WTC11 (cell line): ENCODE results near the gene BIRC3. TPM values are rescaled to one million over a fixed set of nuclear protein-coding genes. Genes with fewer than 3 reads are reported as not detected.

Experiments used
- ATAC-seq: fragments of 200-7000 bp; cut with Tn5 transposase; 2 replicates; pipeline ENCODE4 v1.10.0; 2021; ENCODE audit warnings: mild to moderate bottlenecking, moderate library complexity
- CTCF ChIA-PET: fragments of 300-600 bp; sonication (Branson Sonifier 250); formaldehyde crosslinking; loops from one replicate; lab custom pipeline; 2021; ENCODE audit warnings: antibody characterized with exemption; lab: Charles Lee
- POLR2A ChIA-PET: fragments of 350-600 bp; sonication (Branson Sonifier 250); formaldehyde crosslinking; loops from one replicate; lab custom pipeline; 2021; ENCODE audit warnings: antibody characterized with exemption; lab: Charles Lee
- DNase-seq: peaks from one replicate; pipeline ENCODE4 v3.0.0; 2021; ENCODE audit warnings: low spot score
- H3K27ac Mint-ChIP-seq: 2 replicates; pipeline ENCODE4 v1.8.0; 2021; ENCODE audit warnings: mixed read lengths
- H3K27me3 Mint-ChIP-seq: 2 replicates; pipeline ENCODE4 v1.8.0; 2021; ENCODE audit warnings: low read depth, mild to moderate bottlenecking, moderate library complexity, mixed read lengths
- H3K36me3 Mint-ChIP-seq: 2 replicates; pipeline ENCODE4 v1.8.0; 2021; ENCODE audit warnings: mixed read lengths
- H3K4me1 Mint-ChIP-seq: 2 replicates; pipeline ENCODE4 v1.8.0; 2022; ENCODE audit warnings: mixed read lengths
- H3K4me3 Mint-ChIP-seq: 2 replicates; pipeline ENCODE4 v1.8.0; 2021; ENCODE audit warnings: mild to moderate bottlenecking, moderate library complexity, mixed read lengths
- H3K9me3 Mint-ChIP-seq: 2 replicates; pipeline ENCODE4 v1.8.0; 2021; ENCODE audit warnings: mixed read lengths
- AFF4 ChIP-seq: sonication (generic); formaldehyde crosslinking; IDR thresholded peaks from 2 replicates; pipeline ENCODE4 v1.8.1; 2023; ENCODE audit warnings: mild to moderate bottlenecking, missing genetic modification reagents, borderline replicate concordance
- CBFB ChIP-seq: sonication (generic); formaldehyde crosslinking; IDR thresholded peaks from 2 replicates; pipeline ENCODE4 v1.8.1; 2022; ENCODE audit warnings: mild to moderate bottlenecking, low read depth, missing genetic modification reagents
- CREB1 ChIP-seq: sonication (generic); formaldehyde crosslinking; IDR thresholded peaks from 2 replicates; pipeline ENCODE4 v1.8.0; 2023; ENCODE audit warnings: mild to moderate bottlenecking, missing genetic modification reagents
- CTCF ChIP-seq: fragments of 200-600 bp; IDR thresholded peaks from 2 replicates; pipeline ENCODE4 v1.8.0; 2022; ENCODE audit warnings: antibody characterized with exemption
- E2F1 ChIP-seq: sonication (generic); formaldehyde crosslinking; IDR thresholded peaks from 2 replicates; pipeline ENCODE4 v1.8.0; 2022; ENCODE audit warnings: mild to moderate bottlenecking, missing genetic modification reagents
- FOXK1 ChIP-seq: sonication (generic); formaldehyde crosslinking; IDR thresholded peaks from 2 replicates; pipeline ENCODE4 v1.8.0; 2022; ENCODE audit warnings: mild to moderate bottlenecking, moderate library complexity, missing genetic modification reagents
- JUN ChIP-seq: sonication (generic); formaldehyde crosslinking; IDR thresholded peaks from 2 replicates; pipeline ENCODE4 v1.8.0; 2023; ENCODE audit warnings: mild to moderate bottlenecking, missing genetic modification reagents
- NR1H2 ChIP-seq: sonication (generic); formaldehyde crosslinking; IDR thresholded peaks from 2 replicates; pipeline ENCODE4 v1.9.0; 2021; ENCODE audit warnings: mild to moderate bottlenecking, moderate library complexity, missing genetic modification reagents
- NR2C2 ChIP-seq: sonication (generic); formaldehyde crosslinking; IDR thresholded peaks from 2 replicates; pipeline ENCODE4 v1.8.0; 2022; ENCODE audit warnings: mild to moderate bottlenecking, missing genetic modification reagents
- OVOL2 ChIP-seq: fragments of 250-450 bp; sonication (Bioruptor Pico); IDR thresholded peaks from 2 replicates; pipeline ENCODE4 v1.9.0; 2021; ENCODE audit warnings: mild to moderate bottlenecking, borderline replicate concordance
- SOX15 ChIP-seq: fragments of 250-450 bp; sonication (Bioruptor Pico); IDR thresholded peaks from 2 replicates; pipeline ENCODE4 v1.9.0; 2021; ENCODE audit warnings: mild to moderate bottlenecking
- ZBTB21 ChIP-seq: sonication (generic); formaldehyde crosslinking; IDR thresholded peaks from 2 replicates; pipeline ENCODE4 v1.8.1; 2023; ENCODE audit warnings: mild to moderate bottlenecking, missing genetic modification reagents, borderline replicate concordance
- ZNF121 ChIP-seq: sonication (generic); formaldehyde crosslinking; IDR thresholded peaks from 2 replicates; pipeline ENCODE4 v1.8.0; 2023; ENCODE audit warnings: missing genetic modification reagents
- ZNF219 ChIP-seq: sonication (generic); formaldehyde crosslinking; IDR thresholded peaks from 2 replicates; pipeline ENCODE4 v1.8.0; 2023; ENCODE audit warnings: missing genetic modification reagents, mild to moderate bottlenecking, borderline replicate concordance
- ZNF263 ChIP-seq: sonication (generic); formaldehyde crosslinking; IDR thresholded peaks from 2 replicates; pipeline ENCODE4 v1.8.1; 2022; ENCODE audit warnings: low read depth, mild to moderate bottlenecking, moderate library complexity, missing genetic modification reagents
- ZNF396 ChIP-seq: fragments of 250-450 bp; sonication (Bioruptor Pico); IDR thresholded peaks from 2 replicates; pipeline ENCODE4 v1.8.0; 2021; ENCODE audit warnings: mild to moderate bottlenecking, moderate library complexity, borderline replicate concordance
- total RNA-seq: library from RNA; stranded (reverse); gene quantifications from 3 replicates; pipeline ENCODE4 v1.2.3, GENCODE V29; 2021
- TF ChIP-seq, protein P1 (sequence below): sonication (generic); formaldehyde crosslinking; IDR thresholded peaks from 2 replicates; pipeline ENCODE4 v1.8.0; 2022; ENCODE audit warnings: mild to moderate bottlenecking, missing genetic modification reagents
- TF ChIP-seq, protein P2 (sequence below): sonication (generic); formaldehyde crosslinking; IDR thresholded peaks from 2 replicates; pipeline ENCODE4 v1.8.1; 2022; ENCODE audit warnings: mild to moderate bottlenecking, moderate library complexity, missing genetic modification reagents

The BIRC3 gene
- total RNA-seq, 1 experiment from 2014 or later = 0.33 TPM

- no peak for TF ChIP-seq CTCF
- no peak for TF ChIP-seq OVOL2 (CRISPR knock-in tag)
- TF ChIP-seq, protein P1, sequence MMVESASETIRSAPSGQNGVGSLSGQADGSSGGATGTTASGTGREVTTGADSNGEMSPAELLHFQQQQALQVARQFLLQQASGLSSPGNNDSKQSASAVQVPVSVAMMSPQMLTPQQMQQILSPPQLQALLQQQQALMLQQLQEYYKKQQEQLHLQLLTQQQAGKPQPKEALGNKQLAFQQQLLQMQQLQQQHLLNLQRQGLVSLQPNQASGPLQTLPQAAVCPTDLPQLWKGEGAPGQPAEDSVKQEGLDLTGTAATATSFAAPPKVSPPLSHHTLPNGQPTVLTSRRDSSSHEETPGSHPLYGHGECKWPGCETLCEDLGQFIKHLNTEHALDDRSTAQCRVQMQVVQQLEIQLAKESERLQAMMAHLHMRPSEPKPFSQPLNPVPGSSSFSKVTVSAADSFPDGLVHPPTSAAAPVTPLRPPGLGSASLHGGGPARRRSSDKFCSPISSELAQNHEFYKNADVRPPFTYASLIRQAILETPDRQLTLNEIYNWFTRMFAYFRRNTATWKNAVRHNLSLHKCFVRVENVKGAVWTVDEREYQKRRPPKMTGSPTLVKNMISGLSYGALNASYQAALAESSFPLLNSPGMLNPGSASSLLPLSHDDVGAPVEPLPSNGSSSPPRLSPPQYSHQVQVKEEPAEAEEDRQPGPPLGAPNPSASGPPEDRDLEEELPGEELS = no peak
- no peak for TF ChIP-seq ZBTB21 (CRISPR knock-in tag)
- no peak for TF ChIP-seq E2F1 (CRISPR knock-in tag)
- TF ChIP-seq ZNF263 (CRISPR knock-in tag) = no peak
- TF ChIP-seq ZNF219 = no peak
- TF ChIP-seq CREB1 (CRISPR knock-in tag) = no peak
- no peak for TF ChIP-seq CBFB (CRISPR knock-in tag)
- TF ChIP-seq SOX15 (CRISPR knock-in tag) = no peak
- TF ChIP-seq, protein P2, sequence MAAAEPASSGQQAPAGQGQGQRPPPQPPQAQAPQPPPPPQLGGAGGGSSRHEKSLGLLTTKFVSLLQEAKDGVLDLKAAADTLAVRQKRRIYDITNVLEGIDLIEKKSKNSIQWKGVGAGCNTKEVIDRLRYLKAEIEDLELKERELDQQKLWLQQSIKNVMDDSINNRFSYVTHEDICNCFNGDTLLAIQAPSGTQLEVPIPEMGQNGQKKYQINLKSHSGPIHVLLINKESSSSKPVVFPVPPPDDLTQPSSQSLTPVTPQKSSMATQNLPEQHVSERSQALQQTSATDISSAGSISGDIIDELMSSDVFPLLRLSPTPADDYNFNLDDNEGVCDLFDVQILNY = no peak
These were observed 58.6 kb downstream of the BIRC3 start (continued) for GRCh38 chr11:102375720-102376399.

DNA sequence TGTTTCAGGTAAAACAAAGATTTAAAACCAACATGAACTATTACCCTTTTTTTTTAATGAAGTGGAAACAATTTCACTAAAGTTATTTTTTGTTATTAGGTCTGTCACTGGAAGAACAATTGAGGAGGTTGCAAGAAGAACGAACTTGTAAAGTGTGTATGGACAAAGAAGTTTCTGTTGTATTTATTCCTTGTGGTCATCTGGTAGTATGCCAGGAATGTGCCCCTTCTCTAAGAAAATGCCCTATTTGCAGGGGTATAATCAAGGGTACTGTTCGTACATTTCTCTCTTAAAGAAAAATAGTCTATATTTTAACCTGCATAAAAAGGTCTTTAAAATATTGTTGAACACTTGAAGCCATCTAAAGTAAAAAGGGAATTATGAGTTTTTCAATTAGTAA lies 60.6 kb downstream of the BIRC3 start:
- ChIA-PET CTCF (no interaction called here), POLR2A (no interaction called here)
- ATAC-seq = no peak
- peaks cover 13% of the 10 kb centered on the region for H3K4me1 Mint-ChIP-seq
- H3K9me3 Mint-ChIP-seq = no peaks in the 10 kb centered on the region
- H3K27me3 Mint-ChIP-seq = no peaks in the 10 kb centered on the region
- DNase-seq = no peak
- no peak overlapping the region for H3K4me3 Mint-ChIP-seq
- TF ChIP-seq ZBTB21 (CRISPR knock-in tag) = no peak
- no peak overlapping the region for H3K27ac Mint-ChIP-seq
- peaks cover 28% of the 10 kb centered on the region for H3K36me3 Mint-ChIP-seq

DNA sequence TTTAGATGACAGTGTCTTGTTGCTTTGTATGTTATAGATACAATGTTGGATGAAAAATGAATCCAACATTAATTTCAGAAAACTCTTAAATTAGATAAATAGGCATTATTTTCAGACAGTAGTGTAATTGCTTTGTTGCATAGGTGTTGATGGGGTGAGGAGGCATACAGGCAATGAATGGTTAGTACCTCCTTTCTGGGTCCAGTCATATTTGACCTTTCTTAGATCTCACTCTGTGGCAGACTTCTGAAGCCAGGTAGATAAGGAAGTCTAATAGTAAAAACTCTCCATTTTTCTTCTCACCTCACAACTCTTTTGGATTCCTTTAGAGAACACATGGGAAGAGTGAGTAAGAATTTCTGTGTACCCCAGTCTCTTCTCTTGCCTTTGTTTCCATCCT lies 61.5 kb downstream of the BIRC3 start:
- no peak for TF ChIP-seq NR2C2 (CRISPR knock-in tag)
- no peak for TF ChIP-seq AFF4 (CRISPR knock-in tag)
- TF ChIP-seq ZNF121 (CRISPR knock-in tag) = no peak
- no peak for TF ChIP-seq ZBTB21 (CRISPR knock-in tag)
- no peak for TF ChIP-seq JUN (CRISPR knock-in tag)
- no peak for TF ChIP-seq SOX15 (CRISPR knock-in tag)
- TF ChIP-seq NR1H2 (CRISPR knock-in tag) = no peak
- no peak for TF ChIP-seq FOXK1 (CRISPR knock-in tag)
- TF ChIP-seq ZNF396 (CRISPR knock-in tag) = no peak
- H3K27me3 Mint-ChIP-seq = no peaks in the 10 kb centered on the region
- ATAC-seq (no peak), DNase-seq (no peak)
- H3K4me1 Mint-ChIP-seq = peaks cover 22% of the 10 kb centered on the region
- ChIA-PET POLR2A (no interaction called here), CTCF (interaction anchor here (3.9 kb wide), 1 partner anchor 12 kb away, joined by 16 read pairs; no protein-coding TSS in a partner anchor)
- H3K27ac Mint-ChIP-seq = no peak overlapping the region
- no peaks in the 10 kb centered on the region for H3K9me3 Mint-ChIP-seq
- no peak overlapping the region for H3K4me3 Mint-ChIP-seq
- peaks cover 25% of the 10 kb centered on the region for H3K36me3 Mint-ChIP-seq
